HG02642 (cell line): ENCODE data around the gene CAMSAP1.
"Not testable (repeated sequence)": the region's sequence is repeated elsewhere in the genome, so short reads cannot be mapped to it uniquely, and the experiment has no call there.

Source experiments
- ATAC-seq: cut with Tn5 transposase; IDR thresholded peaks from one replicate; pipeline ENCODE4 v1.9.1; 2021; ENCODE audit warnings: mild to moderate bottlenecking; ENCODE audit not compliant: unreplicated experiment, poor library complexity

Gene CAMSAP1

GRCh38 chr9:135907431-135908092 is at the start of gene CAMSAP1:
TSS of gene CAMSAP1 (minus strand) at chr9:135907546. CDS start at chr9:135907159, 387 bp downstream.
- peak; percentile 76 for ATAC-seq

- no peak for ATAC-seq
Observed at GRCh38 chr9:135956802-135957174, 49.4 kb upstream of the CAMSAP1 start.

- ATAC-seq, result no peak
Observed at GRCh38 chr9:135955934-135956801, 48.8 kb upstream of the CAMSAP1 start.

GRCh38 chr9:135952664-135953206 is 45.4 kb upstream of the CAMSAP1 start:
- ATAC-seq, result no peak

- no peak for ATAC-seq
Observed at GRCh38 chr9:135951889-135952663, 44.7 kb upstream of the CAMSAP1 start.

GRCh38 chr9:135951310-135951709 is 44.0 kb upstream of the CAMSAP1 start:
- ATAC-seq, result not testable (repeated sequence)

GRCh38 chr9:135950841-135951240 is 43.5 kb upstream of the CAMSAP1 start:
- ATAC-seq, result not testable (repeated sequence)

GRCh38 chr9:135950135-135950682 is 42.9 kb upstream of the CAMSAP1 start:
- no peak for ATAC-seq

GRCh38 chr9:135949501-135950134 is 42.3 kb upstream of the CAMSAP1 start:
- no peak for ATAC-seq

- ATAC-seq, result no peak
Observed at GRCh38 chr9:135948968-135949367, 41.6 kb upstream of the CAMSAP1 start.

GRCh38 chr9:135948446-135948845 is 41.1 kb upstream of the CAMSAP1 start:
- no peak for ATAC-seq

GRCh38 chr9:135947582-135947981 is 40.2 kb upstream of the CAMSAP1 start:
- ATAC-seq, result no peak

GRCh38 chr9:135947105-135947504 is 39.8 kb upstream of the CAMSAP1 start:
- not testable (repeated sequence) for ATAC-seq

- ATAC-seq, result no peak
Observed at GRCh38 chr9:135946392-135946994, 39.1 kb upstream of the CAMSAP1 start.

- no peak for ATAC-seq
Observed at GRCh38 chr9:135945969-135946368, 38.6 kb upstream of the CAMSAP1 start.

- ATAC-seq, result no peak
Observed at GRCh38 chr9:135944444-135945252, 37.3 kb upstream of the CAMSAP1 start.

- ATAC-seq, result not testable (repeated sequence)
Observed at GRCh38 chr9:135943604-135944003, 36.3 kb upstream of the CAMSAP1 start.

GRCh38 chr9:135941288-135941995 is 34.1 kb upstream of the CAMSAP1 start:
- ATAC-seq, result no peak
